SK-N-DZ (cell line): ENCODE measurements around the gene TRERF1.
"Not testable (repeated sequence)": the region's sequence is repeated elsewhere in the genome, so short reads cannot be mapped to it uniquely, and the experiment has no call there.

Experiments
- DNase-seq: peaks from one replicate; pipeline ENCODE4 v3.0.0-alpha.2; 2015; ENCODE audit warnings: low spot score

The TRERF1 gene

DNA sequence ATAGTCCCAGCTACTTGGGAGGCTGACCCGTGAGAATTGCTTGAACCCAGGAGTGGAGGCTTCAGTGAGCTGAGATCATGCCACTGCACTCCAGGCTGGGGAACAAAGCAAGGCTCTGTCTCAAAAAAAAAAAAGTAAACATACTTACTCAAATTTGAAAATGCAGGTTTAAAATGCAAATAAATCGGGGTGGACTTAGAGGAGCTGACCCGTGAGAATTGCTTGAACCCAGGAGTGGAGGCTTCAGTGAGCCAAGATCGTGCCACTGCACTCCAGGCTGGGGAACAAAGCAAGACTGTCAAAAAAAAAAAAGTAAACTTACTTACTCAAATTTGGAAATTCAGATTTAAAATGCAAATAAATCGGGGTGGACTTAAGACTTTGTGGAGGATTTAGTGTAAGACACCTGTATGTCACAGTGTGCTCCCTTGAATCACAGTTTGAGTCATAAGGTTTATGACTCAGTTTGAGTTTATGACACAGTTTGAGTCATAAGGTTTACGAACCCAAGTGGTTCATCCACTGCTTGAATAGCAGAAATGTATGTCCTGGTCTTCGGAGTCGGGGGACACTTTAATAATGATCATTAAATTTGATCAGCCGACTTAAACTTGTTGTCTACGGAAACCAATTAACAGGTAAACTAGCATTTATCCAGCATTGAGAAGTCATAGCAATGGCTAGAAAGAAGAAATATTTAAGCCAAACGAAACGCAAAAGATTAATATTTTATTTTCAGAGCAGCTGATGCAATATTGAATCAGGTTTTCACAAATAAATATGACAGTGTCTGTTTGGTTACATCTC lies 227.3 kb downstream of the TRERF1 start:
- no peak for DNase-seq

DNA sequence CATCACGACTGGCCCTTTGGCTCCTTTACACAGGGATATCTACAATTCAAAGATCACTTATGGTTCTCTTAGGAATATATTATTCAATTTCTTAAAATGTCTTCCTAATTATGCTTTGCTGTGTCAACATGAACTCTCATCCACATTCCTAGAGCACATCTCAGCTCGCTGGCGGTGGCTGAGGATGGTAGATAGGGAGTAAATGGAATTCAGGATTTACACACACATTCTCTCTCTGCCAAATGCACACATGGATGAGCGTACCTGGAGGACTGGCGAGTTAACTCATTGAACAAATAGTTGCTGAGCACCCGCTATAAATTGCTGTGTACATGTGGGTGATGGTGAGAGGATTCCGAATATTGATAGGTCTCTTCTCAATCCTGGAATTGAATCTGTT lies 229.3 kb downstream of the TRERF1 start:
- no peak for DNase-seq

DNA sequence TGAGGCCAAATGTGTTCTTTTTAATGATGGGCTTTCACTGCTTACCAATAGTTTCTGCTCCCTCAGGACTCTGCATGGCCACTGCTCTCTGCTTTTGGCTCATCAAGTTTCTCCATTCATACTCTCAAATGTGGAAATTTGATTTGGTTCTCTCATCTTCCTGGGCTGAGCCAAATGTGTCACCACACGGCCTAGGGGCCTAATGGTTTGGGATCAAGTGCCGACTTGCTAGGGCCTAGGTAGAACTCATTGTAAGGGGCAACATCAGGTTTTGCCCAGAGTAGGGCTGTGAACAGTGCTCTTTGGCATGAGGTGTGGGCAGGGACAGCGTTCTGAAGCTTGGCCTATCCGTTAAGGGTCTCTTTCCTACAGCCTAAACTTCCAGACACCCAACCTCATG lies 230.2 kb downstream of the TRERF1 start:
- no peak for DNase-seq

DNA sequence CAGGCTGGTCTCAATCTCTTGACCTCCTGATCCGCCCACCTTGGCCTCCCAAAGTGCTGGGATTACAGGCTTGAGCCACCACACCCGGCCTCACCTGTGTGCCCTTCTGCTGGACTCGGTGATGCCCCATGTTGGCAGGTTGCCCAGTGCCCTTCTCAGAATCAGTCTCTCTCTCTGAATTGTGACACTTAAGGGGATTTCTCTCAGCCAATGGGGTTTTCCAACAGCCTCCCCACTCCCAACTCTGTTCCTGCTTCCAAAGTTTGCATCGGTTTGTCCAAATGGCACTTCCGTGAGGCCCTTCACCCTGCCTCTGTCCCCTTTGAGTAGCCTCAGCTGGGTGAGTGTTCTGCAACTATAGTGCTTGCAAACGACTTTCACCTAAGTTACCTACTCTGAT lies 230.9 kb downstream of the TRERF1 start:
- no peak for DNase-seq

DNA sequence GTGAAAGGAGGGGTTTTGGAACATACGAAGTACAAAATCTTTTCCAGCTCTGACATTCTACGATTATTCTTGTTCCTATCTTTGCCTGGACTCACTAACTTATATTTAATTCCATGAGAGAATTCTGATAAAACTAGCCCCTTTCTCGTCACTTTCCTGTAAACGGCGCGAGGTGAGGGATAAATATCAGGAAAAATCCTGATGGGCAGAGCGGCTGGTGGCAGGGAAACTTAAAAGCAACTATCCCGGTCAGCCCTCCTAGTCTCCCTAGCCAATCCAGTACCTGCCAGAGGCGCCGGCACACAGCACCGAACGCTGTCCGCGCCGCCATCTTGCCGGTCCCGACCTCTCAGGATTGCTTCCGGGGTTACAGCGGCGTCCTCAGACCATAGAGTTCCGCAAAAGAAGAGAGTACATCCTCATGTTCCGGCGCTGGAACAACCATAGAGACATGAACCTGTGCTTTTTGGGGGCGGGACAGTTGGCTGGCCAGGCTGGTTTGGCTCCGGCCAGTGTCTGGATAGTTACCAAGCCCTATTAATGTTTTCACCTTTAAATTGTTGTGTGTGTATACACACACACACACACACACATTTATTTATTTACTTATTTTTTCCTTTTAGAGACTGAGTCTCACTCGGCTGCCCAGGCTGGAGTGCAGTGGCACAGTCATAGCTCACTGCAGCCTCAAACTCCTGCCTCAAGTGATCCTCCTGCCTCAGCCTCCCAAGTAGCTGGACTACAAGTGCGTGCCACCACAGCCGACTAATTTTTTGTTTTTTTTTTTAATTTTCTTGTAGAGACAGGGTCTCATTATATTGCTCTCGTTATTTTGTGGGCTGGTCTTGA lies 234.0 kb downstream of the TRERF1 start, which contains the start of gene MRPS10:
MRPS10 (minus strand) TSS at position 343 of the 849 bp plus-strand sequence; CDS start at position 331, 12 bp downstream.
- DNase-seq, result peak; percentile 96

DNA sequence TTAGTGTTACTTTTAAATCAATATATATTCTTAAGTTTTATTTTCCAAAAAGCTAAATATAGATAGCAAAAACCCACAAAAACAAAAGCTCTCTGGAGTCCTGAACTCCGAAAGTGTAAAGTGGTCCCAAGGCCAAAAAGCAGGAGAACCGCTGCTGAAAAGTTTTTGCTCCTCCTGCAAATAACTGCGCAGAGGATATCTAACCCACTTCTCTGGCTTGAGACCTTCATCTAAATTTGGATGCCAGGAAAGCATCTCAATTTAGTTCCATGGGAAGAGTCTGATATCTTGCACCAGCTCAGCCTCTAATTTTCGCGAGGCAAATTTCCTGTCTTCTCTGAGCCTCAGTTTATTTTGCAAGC lies 234.6 kb downstream of the TRERF1 start:
- no peak for DNase-seq

DNA sequence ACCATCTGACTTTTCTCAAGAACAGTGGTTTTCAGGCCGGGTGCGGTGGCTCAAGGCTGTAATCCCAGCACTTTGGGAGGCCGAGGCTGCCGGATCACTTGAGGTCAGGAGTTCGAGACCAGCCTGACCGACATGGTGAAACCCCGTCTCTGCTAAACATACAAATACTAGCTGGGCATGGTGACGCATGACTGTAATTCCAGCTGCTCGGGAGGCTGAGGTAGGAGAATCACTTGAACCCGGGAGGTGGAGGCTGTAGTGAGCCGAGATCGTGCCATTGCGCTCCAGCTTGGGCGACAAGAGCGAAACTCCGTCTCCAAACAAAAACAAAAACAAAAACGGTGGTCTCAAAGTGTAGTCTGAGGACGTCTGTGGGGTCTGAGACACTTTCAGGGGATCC lies 235.2 kb downstream of the TRERF1 start:
- not testable (repeated sequence) for DNase-seq

DNA sequence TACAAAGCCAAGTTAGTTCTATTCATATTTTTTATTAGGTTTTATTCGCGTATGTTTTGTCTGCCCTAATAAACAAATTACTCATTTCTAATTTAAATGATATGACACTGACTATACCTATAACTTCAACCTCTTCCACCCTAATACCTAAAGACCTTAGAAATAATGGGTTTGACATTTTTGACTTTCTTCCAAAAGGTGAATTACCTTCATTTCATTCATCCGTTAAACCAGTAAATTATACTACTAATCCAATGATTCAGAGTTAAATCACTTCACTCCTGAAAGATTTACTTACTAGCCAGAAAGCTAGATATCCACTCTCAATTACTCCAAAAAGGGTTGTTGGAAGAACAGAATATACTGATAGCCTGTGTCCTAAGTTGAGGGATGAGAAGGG lies 239.3 kb downstream of the TRERF1 start:
- DNase-seq, result no peak

DNA sequence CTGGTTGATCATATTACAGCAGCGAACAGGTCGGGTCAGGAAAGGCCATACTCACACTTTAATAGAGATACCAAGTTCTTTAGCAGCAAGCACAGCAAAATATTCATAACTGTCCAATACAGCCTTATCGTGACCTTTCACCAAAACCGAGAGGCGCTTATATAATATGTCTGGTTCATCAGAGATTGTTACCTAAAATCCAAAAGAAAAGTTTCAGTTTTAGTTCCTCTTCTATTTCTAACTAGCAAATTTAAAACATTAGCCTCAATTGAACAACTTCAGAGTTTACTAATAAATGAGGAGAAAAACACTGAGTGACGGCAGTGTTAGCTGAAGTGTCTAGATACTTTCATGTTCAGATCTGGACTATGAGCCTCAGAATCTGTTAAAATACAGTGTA lies 240.0 kb downstream of the TRERF1 start:
- no peak for DNase-seq

DNA sequence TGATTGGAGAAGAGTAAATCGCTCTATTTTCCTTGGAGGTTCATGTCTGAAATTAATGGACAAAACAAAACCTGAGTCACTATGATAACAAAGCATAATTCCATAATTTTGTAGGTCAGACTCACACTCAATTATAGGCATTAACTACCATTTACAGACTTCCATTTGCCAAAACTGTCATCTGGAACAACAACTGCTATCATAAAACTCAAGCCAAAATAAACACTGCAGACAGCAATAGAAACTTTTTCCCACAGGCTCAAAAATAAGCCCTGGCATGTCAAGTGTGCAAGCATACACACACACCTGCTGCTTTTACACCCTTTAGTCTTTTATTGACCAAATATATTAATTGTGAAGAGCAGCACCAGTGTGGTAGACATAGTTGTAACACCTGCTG lies 241.2 kb downstream of the TRERF1 start:
- DNase-seq, result no peak

DNA sequence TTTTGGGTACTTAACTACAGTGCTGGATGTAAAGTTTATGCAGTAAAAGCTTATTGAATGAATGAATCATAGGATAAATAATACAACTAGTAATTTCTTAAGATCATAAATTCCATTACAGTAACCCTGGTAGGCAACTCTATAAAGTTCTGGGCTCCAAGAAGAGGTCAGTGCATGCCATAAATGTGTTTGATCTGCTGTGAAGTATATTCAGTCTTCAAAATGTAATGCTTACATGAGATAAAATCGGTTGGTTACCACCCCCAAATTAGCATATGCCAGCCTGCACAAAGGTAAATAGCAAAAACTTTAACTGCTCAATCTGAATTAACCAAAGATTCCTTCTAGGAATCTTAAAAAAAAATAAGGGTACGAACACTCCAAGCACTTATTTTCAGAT lies 244.2 kb downstream of the TRERF1 start:
- DNase-seq, result not testable (repeated sequence)

DNA sequence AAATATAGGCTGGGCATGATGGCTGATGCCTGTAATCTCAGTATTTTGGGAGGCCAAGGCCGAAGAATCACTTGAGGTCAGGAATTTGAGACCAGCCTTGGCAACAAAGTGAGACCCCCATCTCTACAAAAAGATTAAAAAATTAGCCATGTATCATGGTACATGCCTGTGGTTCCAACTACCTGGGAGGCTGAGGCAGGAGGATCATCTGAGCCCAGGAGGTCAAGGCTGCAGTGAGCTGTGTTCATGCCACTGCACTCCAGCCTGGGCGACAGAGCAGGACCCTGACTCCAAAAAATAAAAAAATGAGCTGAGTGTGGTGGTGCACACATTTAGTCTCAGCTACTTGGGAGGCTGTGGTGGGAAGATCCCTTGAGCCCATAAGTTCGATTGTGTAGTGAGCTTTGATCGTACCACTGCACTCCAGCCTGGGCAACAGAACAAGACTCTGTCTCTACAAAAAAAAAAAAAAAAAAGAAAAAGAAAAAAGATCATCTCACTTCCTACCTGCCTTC lies 246.9 kb downstream of the TRERF1 start:
- no peak for DNase-seq

DNA sequence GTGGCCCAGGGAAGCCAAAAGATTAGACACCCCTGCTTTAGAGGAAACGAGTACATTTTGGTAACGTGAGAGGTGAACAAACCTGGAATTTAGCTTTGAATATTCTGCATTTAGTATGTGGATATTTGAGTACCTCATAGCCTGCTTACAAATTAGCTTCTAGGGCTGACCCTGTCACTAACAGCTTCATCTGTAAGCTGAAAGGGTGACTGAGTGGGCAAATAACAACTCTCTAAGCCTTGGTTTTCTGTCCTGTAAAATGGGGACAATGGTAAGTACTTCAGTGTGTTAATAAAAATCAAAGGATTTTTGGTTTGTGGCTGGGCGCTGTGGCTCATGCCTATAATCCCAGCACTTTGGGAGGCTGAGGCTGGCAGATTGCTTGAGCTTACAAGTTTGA lies 248.5 kb downstream of the TRERF1 start:
- DNase-seq, result no peak

DNA sequence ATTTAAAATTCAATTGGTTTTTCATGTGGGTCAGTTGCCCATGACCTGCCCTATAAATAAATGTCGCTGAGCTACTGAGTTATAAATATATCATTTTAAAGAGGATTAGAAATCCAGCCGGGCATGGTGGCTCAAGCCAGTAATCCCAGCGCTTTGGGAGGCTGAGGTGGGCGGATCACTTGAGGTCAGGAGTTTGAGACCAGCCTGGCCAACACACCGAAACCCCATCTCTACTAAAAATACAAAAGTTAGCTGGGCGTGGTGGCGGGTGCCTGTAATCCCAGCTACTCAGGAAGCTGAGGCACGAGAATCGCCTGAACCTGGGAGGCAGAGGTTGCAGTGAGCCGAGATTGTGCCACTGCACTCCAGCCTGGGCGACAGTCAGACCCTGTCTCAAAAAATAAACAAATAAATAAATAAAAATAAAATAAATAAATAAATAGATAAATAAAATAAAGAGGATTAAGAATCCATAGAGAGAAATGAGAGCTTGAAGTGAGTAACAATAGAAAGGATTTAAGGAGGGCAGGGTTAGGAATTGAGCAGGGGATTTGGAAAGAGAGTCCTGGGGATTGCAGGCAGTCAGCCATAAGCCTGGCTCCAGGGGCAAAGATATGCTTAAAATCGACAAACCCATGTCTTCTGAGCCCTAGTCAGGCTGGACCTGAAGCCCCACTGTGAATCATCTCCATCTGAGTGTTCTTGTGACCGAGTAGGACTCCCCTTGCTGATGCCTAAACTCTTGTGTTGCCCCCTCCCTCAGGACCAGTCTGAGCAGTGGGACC lies 249.4 kb downstream of the TRERF1 start:
- not testable (repeated sequence) for DNase-seq

DNA sequence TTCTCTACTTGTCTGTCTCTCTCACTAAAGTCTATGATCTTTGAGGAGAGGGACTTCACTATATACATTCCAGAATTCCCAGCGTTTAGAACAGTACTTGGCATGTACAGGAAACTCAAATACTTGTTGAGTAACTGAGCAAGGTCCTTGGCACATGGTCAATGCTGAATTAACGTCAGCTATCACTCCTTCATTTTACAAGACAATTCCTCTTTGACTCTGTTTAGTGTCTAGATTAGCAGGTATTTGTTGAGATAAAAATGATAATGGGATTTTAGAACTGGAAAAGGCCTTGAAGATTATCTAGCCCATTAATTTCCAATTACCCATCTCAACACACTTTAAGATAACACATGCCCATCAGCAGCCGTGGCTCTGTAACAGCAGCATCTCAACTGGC lies 250.3 kb downstream of the TRERF1 start:
- no peak for DNase-seq

DNA sequence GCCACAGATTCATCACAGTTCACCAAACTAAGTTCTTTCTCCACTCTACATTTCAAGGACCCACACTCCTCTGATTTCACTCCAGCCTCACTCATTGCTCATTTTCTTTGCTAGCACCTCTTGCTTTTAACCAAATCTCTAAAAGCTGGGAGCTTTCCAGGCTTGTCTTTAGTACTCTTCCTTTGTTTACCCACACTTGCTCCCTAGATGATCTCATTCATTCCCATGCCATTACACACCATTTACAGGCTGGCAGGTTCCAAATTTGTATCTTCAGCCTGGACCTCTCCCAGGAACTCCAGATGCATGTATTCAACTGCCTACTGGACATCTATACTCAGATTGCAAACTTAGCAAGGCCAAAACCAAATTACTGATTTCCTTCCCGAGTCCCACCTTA lies 251.7 kb downstream of the TRERF1 start:
- DNase-seq, result no peak

DNA sequence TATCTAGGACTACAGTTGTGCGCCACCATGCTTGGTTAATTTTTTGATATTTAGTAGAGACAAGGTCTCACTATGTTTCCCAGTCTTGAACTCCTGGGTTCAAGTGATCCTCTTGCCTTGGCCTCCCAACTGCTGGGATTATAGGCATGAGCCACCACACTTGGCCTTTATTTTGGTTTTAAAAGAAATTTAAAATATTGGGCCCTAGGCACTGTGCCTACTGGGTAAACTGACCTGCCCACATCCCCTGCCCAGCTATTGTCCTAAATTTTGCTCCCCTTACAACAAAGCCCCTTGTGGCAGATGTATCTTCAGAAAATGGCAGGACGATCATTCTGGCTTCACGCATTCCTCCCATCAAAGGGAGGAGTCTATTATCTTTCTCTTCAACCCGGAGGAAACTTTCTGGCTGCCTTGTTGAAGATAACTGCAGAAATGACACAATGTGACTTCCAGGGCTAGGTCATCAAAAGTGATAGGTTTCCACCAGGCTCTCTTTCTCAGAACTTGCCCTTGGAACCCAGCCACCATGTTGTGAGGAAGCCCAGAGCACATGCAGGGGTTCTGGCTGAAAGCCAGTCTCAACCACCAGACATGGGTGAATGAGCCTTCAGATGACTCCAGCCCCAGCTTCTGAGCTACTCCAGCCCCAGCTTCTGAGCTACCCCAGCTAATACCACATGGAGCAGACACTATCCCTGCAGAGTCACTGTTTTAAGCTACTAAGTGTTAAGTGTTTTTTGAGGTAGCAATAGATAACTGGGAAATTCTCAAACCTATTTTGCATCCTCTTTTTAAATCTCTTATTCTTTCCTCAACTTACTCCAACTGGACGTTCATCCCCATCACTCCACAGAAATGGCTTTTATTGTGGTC lies 252.4 kb downstream of the TRERF1 start:
- no peak for DNase-seq

DNA sequence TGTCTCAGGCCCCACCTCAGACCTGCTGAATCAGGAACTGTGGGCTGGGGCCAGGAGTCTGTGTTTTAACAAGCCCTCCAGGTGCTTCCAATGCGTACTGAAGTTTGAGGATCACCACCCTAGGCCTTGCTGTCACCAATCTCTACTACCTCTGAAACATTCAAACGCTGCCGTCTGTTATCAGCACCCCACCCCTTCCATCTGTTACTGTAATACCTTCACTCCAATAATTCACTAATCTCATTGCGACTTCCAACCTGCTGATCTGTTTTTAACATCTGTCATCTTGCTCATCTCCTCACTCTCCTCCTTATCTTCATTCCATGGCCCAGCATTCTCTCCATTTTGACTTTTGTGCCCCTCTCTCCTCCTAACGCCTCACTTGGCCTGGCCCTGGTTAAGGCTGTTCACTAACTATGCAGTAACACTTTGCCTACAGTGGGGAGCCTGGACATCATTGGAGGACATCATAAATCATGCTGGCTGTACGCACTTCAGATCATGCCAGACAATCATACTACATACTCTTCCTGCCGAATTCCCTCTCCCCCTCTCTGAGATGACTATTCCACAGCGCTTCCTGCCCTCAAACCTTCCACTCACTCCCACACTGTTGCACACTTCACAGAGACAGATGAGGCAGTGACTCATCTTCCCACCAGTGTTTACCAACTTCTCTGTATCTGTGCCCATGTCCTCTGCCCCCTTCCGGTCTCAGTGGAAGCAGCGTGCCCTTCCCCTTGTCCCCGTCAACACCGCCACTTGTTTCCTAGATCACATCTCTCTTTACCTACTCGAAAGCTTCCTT lies 254.0 kb downstream of the TRERF1 start:
- no peak for DNase-seq

DNA sequence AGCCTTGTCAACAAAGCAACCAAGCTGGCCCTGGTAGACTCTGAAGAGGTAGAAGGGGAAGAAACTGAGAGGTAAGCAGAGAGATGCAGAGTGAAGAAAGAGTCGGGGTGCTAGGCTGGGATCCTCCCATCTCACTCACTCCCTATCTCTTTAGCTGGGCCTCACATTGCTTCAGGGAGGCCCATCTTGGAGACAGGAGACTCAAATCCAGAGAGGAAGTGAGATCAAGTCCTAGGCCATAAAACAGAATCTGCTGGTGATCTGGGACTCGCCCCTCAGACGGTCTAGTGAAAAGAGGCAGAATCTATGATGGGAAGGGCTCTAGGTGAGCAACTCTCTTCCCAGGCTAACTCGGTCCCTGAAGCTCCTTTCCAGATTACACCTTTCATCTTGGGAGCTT lies 256.3 kb downstream of the TRERF1 start:
- DNase-seq, result no peak

DNA sequence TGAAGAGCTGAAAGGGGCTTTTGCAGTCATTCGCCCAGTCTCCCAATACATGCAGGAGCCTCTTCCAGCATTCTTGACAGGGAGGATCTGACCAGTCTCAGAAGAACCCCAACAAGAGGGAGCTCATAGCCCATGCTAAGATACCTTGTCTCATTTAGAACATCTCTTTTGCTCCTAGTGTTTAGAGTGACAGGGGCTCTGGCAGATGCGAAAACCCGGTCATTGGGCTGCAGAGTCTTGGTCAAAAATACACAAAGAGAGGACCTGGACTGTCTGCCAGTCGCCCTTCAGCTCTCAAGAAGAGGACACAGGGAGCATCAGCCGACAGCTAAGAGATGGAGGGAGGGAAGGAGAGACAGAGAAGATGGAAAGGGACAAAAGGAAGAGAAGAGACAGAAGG lies 257.7 kb downstream of the TRERF1 start:
- no peak for DNase-seq
